HG02588 (cell line): ENCODE measurements around the gene NSG1.

Source experiments
- ATAC-seq: cut with Tn5 transposase; IDR thresholded peaks from one replicate; pipeline ENCODE4 v1.9.1; 2021; ENCODE audit warnings: mild to moderate bottlenecking, moderate library complexity; ENCODE audit not compliant: unreplicated experiment

NSG1 gene

GRCh38 chr4:4395849-4396627, 9.1 kb downstream of the NSG1 start:
- ATAC-seq = no peak

GRCh38 chr4:4396628-4397440, 9.9 kb downstream of the NSG1 start:
- no peak for ATAC-seq

- ATAC-seq = no peak
These were observed 10.5 kb downstream of the NSG1 start for GRCh38 chr4:4397441-4397819.

GRCh38 chr4:4398430-4398829, 11.5 kb downstream of the NSG1 start:
- ATAC-seq = no peak

GRCh38 chr4:4401036-4401435, 14.1 kb downstream of the NSG1 start:
- no peak for ATAC-seq

GRCh38 chr4:4402966-4403365, 16.1 kb downstream of the NSG1 start:
- no peak for ATAC-seq

GRCh38 chr4:4405358-4405962, 18.6 kb downstream of the NSG1 start:
- no peak for ATAC-seq

- ATAC-seq = no peak
These were observed 19.8 kb downstream of the NSG1 start for GRCh38 chr4:4406455-4407298.

- no peak for ATAC-seq
These were observed 20.6 kb downstream of the NSG1 start for GRCh38 chr4:4407299-4408131.

- no peak for ATAC-seq
These were observed 21.2 kb downstream of the NSG1 start for GRCh38 chr4:4408132-4408523.

- ATAC-seq = no peak
These were observed 21.9 kb downstream of the NSG1 start for GRCh38 chr4:4408576-4409335.

- no peak for ATAC-seq
These were observed 22.7 kb downstream of the NSG1 start for GRCh38 chr4:4409416-4410115.

GRCh38 chr4:4410271-4410670, 23.4 kb downstream of the NSG1 start:
- no peak for ATAC-seq

GRCh38 chr4:4411906-4412305, 25.0 kb downstream of the NSG1 start:
- no peak for ATAC-seq

GRCh38 chr4:4412641-4413372, 25.9 kb downstream of the NSG1 start:
- ATAC-seq = no peak

GRCh38 chr4:4413373-4413725, 26.4 kb downstream of the NSG1 start:
- ATAC-seq = no peak

GRCh38 chr4:4413806-4414205, 26.9 kb downstream of the NSG1 start:
- no peak for ATAC-seq

GRCh38 chr4:4415107-4415805, 28.4 kb downstream of the NSG1 start:
- no peak for ATAC-seq
